ENCODE results near the gene SELENOK.

Gene SELENOK

GRCh38 chr3:53880396-53881345, 11.0 kb downstream of the SELENOK start:
- Histone ChIP-seq H3K9me3 (ENCODE audit: insufficient read depth, low read depth, low read length) (no peaks in the 10 kb centered on the region), H3K9ac (ENCODE audit: low read length) (no peak overlapping the region), H3K23ac (ENCODE audit: low read length) (no peak overlapping the region), H2AFZ (ENCODE audit: insufficient read depth, low read length, poor library complexity) (no peak overlapping the region), H2BK5ac (ENCODE audit: low read depth, low read length, poor library complexity) (no peak overlapping the region), H3K4me2 (ENCODE audit: low read length) (peak overlapping the region; percentile 86), H3K79me2 (ENCODE audit: control insufficient read depth, insufficient read depth, low read length, poor library complexity) (peaks cover 5% of the 10 kb centered on the region), H3K4me1 (ENCODE audit: control insufficient read depth in 1 of 2, insufficient read depth in 2 of 2, low read length in 2 of 2) (peaks cover 5 to 9% of the 10 kb centered on the region in 2 experiments), H4K8ac (ENCODE audit: low read depth, low read length) (no peak overlapping the region), H2AK5ac (ENCODE audit: low read length) (peak overlapping the region; percentile 12), H3K36me3 (ENCODE audit: control insufficient read depth in 1 of 2, insufficient read depth in 2 of 2, low read length in 2 of 2) (peaks cover 16 to 26% of the 10 kb centered on the region in 2 experiments), H3K4ac (ENCODE audit: low read depth, low read length) (peak overlapping the region; percentile 5), H2BK12ac (ENCODE audit: low read length) (no peak overlapping the region), H4K91ac (ENCODE audit: low read depth, low read length) (no peak overlapping the region), H3K79me1 (ENCODE audit: low read length) (peaks cover 6% of the 10 kb centered on the region), H3K4me3 (ENCODE audit: low read depth, low read length) (no peak overlapping the region), H3K27ac (ENCODE audit: low read depth, low read length) (no peak overlapping the region), H2BK120ac (ENCODE audit: insufficient read depth, low read length, poor library complexity) (no peak overlapping the region), H4K12ac (ENCODE audit: low read depth, low read length) (no peak overlapping the region), H3K14ac (ENCODE audit: low read length) (no peak overlapping the region), H3K27me3 (ENCODE audit: insufficient read depth, low read length) (no peaks in the 10 kb centered on the region), H3K18ac (ENCODE audit: low read length) (no peak overlapping the region)
- DNase-seq, result no peak
- no CpG with 5 or more reads among the region's 10 CpGs for WGBS (ENCODE audit: extremely low coverage, insufficient coverage, insufficient read length)

DNA sequence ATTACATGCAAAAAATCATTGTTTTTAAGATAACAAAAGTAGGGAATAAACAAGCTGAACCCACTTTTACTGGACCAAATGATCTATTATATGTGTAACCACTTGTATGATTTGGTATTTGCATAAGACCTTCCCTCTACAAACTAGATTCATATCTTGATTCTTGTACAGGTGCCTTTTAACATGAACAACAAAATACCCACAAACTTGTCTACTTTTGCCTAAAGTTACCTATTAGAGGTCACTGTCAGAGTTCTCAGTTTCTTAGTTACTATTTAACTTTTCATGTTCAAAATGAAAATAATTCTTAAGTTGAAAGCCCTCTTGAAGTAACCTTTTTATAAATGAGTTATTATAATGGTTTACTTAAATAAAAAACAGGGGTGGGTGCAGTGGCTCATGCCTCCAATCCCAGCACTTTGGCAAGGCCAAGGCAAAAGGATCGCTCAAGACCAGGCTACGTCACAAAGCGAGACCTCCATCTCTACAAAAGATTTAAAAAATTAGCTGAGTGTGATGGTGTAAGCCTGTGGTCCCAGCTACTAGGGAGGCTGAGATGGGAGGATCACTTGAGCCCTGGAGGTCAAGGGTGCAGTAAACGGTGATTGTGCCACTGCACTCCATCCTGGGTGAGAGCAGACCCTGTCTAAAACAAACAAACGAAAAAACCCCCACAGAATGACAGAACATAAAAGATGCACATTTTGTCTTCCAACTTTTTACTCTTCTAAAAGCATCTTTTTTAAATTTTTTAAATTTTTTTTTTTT, 25.7 kb downstream of the SELENOK start:
- Histone ChIP-seq H3K79me1 (ENCODE audit: low read length) (no peaks in the 10 kb centered on the region), H3K18ac (ENCODE audit: low read length) (no peak overlapping the region)

DNA sequence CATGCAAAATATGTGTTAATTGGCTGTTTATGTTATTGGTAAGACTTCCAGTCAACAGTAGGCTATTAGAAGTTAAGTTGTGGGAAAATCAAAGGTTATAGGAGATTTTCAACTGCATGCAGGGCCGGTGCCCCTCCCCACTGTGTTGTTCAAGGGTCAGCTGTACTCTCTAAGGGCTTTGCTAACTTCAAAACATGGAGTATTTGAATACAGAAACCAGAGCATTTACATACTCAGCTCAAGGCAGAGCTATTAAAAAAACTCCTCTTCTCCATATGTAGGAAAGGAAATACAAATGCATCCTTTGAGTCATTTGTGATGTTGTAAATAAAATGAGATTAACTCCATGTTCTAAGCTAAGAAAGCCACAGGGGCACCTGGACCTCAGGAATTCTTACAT, 28.5 kb downstream of the SELENOK start:
- H3K27ac ChIP-seq (ENCODE audit: low read depth, low read length), result no peak overlapping the region
- no peak overlapping the region for H3K4me2 ChIP-seq (ENCODE audit: low read length)
- no CpG with 5 or more reads among the region's 1 CpG for WGBS (ENCODE audit: extremely low coverage, insufficient coverage, insufficient read length)

More for the DNA sequence above, 25.7 kb downstream of the SELENOK start:
- Histone ChIP-seq H2BK12ac (ENCODE audit: low read length) (no peak overlapping the region), H2BK5ac (ENCODE audit: low read depth, low read length, poor library complexity) (no peak overlapping the region), H2BK120ac (ENCODE audit: insufficient read depth, low read length, poor library complexity) (no peak overlapping the region), H3K4ac (ENCODE audit: low read depth, low read length) (no peak overlapping the region), H3K4me1 (ENCODE audit: control insufficient read depth in 1 of 2, insufficient read depth in 2 of 2, low read length in 2 of 2) (no peaks in the 10 kb centered on the region), H4K91ac (ENCODE audit: low read depth, low read length) (no peak overlapping the region), H3K14ac (ENCODE audit: low read length) (no peak overlapping the region), H3K9me3 (ENCODE audit: insufficient read depth, low read depth, low read length) (no peaks in the 10 kb centered on the region), H3K4me2 (ENCODE audit: low read length) (no peak overlapping the region), H3K36me3 (ENCODE audit: control insufficient read depth in 1 of 2, insufficient read depth in 2 of 2, low read length in 2 of 2) (peaks cover 19 to 32% of the 10 kb centered on the region in 2 experiments), H3K23ac (ENCODE audit: low read length) (no peak overlapping the region), H3K79me2 (ENCODE audit: control insufficient read depth, insufficient read depth, low read length, poor library complexity) (no peaks in the 10 kb centered on the region), H3K27ac (ENCODE audit: low read depth, low read length) (no peak overlapping the region), H3K27me3 (ENCODE audit: insufficient read depth, low read length) (no peaks in the 10 kb centered on the region), H3K4me3 (ENCODE audit: low read depth, low read length) (no peak overlapping the region), H3K9ac (ENCODE audit: low read length) (no peak overlapping the region), H2AK5ac (ENCODE audit: low read length) (no peak overlapping the region), H4K8ac (ENCODE audit: low read depth, low read length) (no peak overlapping the region), H2AFZ (ENCODE audit: insufficient read depth, low read length, poor library complexity) (no peak overlapping the region), H4K12ac (ENCODE audit: low read depth, low read length) (no peak overlapping the region)
- no peak for DNase-seq
- no CpG with 5 or more reads among the region's 5 CpGs for WGBS (ENCODE audit: extremely low coverage, insufficient coverage, insufficient read length)

DNA sequence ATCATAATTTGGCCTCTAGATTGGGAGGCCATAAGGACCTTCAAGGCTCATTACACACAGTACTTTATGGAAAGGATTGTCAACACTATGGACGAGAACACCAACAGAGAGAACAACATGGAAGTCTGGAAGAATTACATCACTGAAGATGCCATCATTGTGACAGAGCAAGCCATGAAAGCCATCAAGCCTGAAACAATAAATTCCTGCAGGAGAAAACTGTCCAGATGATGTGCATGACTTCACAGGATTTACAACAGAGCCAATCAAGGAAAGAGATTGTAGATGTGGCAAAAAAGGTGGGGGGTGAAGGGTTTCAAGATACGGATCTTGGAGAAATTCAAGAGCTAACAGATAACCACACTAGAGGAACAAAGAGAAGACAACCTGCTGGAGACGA, 29.4 kb downstream of the SELENOK start:
- Histone ChIP-seq H3K9ac (ENCODE audit: low read length) (no peak overlapping the region), H3K79me1 (ENCODE audit: low read length) (no peaks in the 10 kb centered on the region), H2BK5ac (ENCODE audit: low read depth, low read length, poor library complexity) (no peak overlapping the region), H3K18ac (ENCODE audit: low read length) (no peak overlapping the region), H3K9me3 (ENCODE audit: insufficient read depth, low read depth, low read length) (no peaks in the 10 kb centered on the region), H3K4ac (ENCODE audit: low read depth, low read length) (no peak overlapping the region), H2BK120ac (ENCODE audit: insufficient read depth, low read length, poor library complexity) (no peak overlapping the region), H3K4me3 (ENCODE audit: low read depth, low read length) (no peak overlapping the region), H3K23ac (ENCODE audit: low read length) (no peak overlapping the region), H2AFZ (ENCODE audit: insufficient read depth, low read length, poor library complexity) (no peak overlapping the region), H4K91ac (ENCODE audit: low read depth, low read length) (no peak overlapping the region), H3K27ac (ENCODE audit: low read depth, low read length) (no peak overlapping the region), H3K79me2 (ENCODE audit: control insufficient read depth, insufficient read depth, low read length, poor library complexity) (no peaks in the 10 kb centered on the region), H4K8ac (ENCODE audit: low read depth, low read length) (no peak overlapping the region), H3K27me3 (ENCODE audit: insufficient read depth, low read length) (no peaks in the 10 kb centered on the region), H2AK5ac (ENCODE audit: low read length) (no peak overlapping the region), H3K4me2 (ENCODE audit: low read length) (no peak overlapping the region), H3K4me1 (ENCODE audit: control insufficient read depth in 1 of 2, insufficient read depth in 2 of 2, low read length in 2 of 2) (no peaks in the 10 kb centered on the region), H2BK12ac (ENCODE audit: low read length) (no peak overlapping the region), H4K12ac (ENCODE audit: low read depth, low read length) (no peak overlapping the region), H3K14ac (ENCODE audit: low read length) (no peak overlapping the region), H3K36me3 (ENCODE audit: control insufficient read depth in 1 of 2, insufficient read depth in 2 of 2, low read length in 2 of 2) (peaks cover 8 to 14% of the 10 kb centered on the region in 2 experiments)
- no peak for DNase-seq
- no CpG with 5 or more reads among the region's 3 CpGs for WGBS (ENCODE audit: extremely low coverage, insufficient coverage, insufficient read length)

More for the DNA sequence above, 28.5 kb downstream of the SELENOK start:
- Histone ChIP-seq H2BK120ac (ENCODE audit: insufficient read depth, low read length, poor library complexity) (no peak overlapping the region), H3K79me2 (ENCODE audit: control insufficient read depth, insufficient read depth, low read length, poor library complexity) (no peaks in the 10 kb centered on the region), H2AFZ (ENCODE audit: insufficient read depth, low read length, poor library complexity) (no peak overlapping the region), H3K23ac (ENCODE audit: low read length) (no peak overlapping the region), H2AK5ac (ENCODE audit: low read length) (no peak overlapping the region), H3K4me1 (ENCODE audit: control insufficient read depth in 1 of 2, insufficient read depth in 2 of 2, low read length in 2 of 2) (no peaks in the 10 kb centered on the region), H4K91ac (ENCODE audit: low read depth, low read length) (no peak overlapping the region), H2BK5ac (ENCODE audit: low read depth, low read length, poor library complexity) (no peak overlapping the region), H4K12ac (ENCODE audit: low read depth, low read length) (no peak overlapping the region), H4K8ac (ENCODE audit: low read depth, low read length) (no peak overlapping the region), H3K9ac (ENCODE audit: low read length) (no peak overlapping the region), H3K79me1 (ENCODE audit: low read length) (no peaks in the 10 kb centered on the region), H3K4me3 (ENCODE audit: low read depth, low read length) (no peak overlapping the region), H3K9me3 (ENCODE audit: insufficient read depth, low read depth, low read length) (no peaks in the 10 kb centered on the region), H3K27me3 (ENCODE audit: insufficient read depth, low read length) (no peaks in the 10 kb centered on the region), H3K14ac (ENCODE audit: low read length) (no peak overlapping the region), H3K18ac (ENCODE audit: low read length) (no peak overlapping the region), H3K36me3 (ENCODE audit: control insufficient read depth in 1 of 2, insufficient read depth in 2 of 2, low read length in 2 of 2) (peaks cover 10 to 18% of the 10 kb centered on the region in 2 experiments), H2BK12ac (ENCODE audit: low read length) (no peak overlapping the region), H3K4ac (ENCODE audit: low read depth, low read length) (no peak overlapping the region)
- no peak for DNase-seq

All from trophoblast cell (in vitro differentiated cells and primary cell).